ENCODE results near the gene KMT2E. TPM values are rescaled to one million over a fixed set of nuclear protein-coding genes. Genes with fewer than 3 reads are reported as not detected.
"Not testable (repeated sequence)": the region's sequence is repeated elsewhere in the genome, so short reads cannot be mapped to it uniquely, and the experiment has no call there.

Gene KMT2E
- total RNA-seq, 1 donor from 2014 or later, result 107 TPM

DNA sequence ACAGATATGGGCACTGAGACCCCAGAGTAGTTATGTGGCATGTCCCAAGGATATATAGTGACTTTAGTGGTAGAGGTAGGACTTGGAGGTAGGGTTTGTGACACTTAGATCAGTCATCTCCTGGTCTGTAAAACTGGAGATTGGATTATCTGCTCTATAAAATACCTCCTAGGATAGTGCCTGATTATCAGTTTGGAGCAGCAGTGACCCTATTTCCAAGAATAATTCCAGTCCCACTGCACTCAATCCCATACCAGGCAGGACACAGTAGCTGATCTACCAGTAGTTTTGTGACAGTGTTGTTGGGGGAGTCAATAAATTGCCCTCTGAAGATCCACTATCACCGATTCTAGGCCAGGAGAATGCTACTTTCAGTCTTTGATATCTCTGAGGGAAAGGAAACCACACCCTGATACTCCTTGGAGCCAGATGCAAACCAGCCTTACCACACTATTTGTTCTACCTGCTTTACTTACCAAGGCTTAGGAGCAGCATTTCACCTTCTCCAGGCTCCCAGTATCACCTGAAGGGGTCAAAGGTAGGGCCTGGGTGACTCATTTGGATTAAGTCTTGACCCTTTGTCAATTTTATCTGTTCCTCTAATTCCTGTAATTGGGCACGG is 30.6 kb downstream of the KMT2E start:
- no peak for DNase-seq (ENCODE audit: low spot score, unreplicated experiment)
- H3K36me3 Mint-ChIP-seq (ENCODE audit: insufficient read depth), result peaks cover 24% of the 10 kb centered on the region
- H3K4me3 Mint-ChIP-seq (ENCODE audit: low read depth), result no peak overlapping the region
- TF ChIP-seq, protein P1, sequence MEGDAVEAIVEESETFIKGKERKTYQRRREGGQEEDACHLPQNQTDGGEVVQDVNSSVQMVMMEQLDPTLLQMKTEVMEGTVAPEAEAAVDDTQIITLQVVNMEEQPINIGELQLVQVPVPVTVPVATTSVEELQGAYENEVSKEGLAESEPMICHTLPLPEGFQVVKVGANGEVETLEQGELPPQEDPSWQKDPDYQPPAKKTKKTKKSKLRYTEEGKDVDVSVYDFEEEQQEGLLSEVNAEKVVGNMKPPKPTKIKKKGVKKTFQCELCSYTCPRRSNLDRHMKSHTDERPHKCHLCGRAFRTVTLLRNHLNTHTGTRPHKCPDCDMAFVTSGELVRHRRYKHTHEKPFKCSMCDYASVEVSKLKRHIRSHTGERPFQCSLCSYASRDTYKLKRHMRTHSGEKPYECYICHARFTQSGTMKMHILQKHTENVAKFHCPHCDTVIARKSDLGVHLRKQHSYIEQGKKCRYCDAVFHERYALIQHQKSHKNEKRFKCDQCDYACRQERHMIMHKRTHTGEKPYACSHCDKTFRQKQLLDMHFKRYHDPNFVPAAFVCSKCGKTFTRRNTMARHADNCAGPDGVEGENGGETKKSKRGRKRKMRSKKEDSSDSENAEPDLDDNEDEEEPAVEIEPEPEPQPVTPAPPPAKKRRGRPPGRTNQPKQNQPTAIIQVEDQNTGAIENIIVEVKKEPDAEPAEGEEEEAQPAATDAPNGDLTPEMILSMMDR (IDR thresholded peaks at IDR 0.05; ENCODE audit: unreplicated experiment), result no peak
- H3K27me3 Mint-ChIP-seq, result no peaks in the 10 kb centered on the region
- no peaks in the 10 kb centered on the region for H3K9me3 Mint-ChIP-seq (ENCODE audit: low read depth)
- H3K27ac Mint-ChIP-seq, result peak overlapping the region; percentile 30
- H3K4me1 Mint-ChIP-seq (ENCODE audit: low read depth), result peaks cover 19% of the 10 kb centered on the region

DNA sequence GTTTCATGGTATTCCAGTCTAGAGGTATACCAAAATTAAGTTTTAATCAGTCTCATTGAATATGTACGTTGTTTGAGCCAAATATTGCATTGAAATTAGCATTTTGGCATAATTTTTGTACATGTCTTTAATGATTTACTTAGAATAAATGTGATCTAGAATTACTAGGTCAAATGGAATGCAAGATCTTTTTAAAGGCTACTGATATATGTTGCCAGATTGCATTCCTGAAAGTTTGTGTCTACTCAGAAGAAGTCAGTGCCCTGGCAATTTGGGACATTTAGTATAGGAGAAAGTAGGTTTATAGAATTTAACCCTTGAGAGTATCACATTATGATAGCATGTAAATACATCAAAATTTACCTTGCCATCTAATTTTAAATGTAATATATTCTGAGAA is 32.4 kb downstream of the KMT2E start:
- H3K9me3 Mint-ChIP-seq (ENCODE audit: low read depth), result no peaks in the 10 kb centered on the region
- H3K36me3 Mint-ChIP-seq (ENCODE audit: insufficient read depth), result peaks cover 27% of the 10 kb centered on the region
- peaks cover 17% of the 10 kb centered on the region for H3K4me1 Mint-ChIP-seq (ENCODE audit: low read depth)
- H3K27me3 Mint-ChIP-seq, result no peaks in the 10 kb centered on the region
- peak overlapping the region; percentile 53 for H3K27ac Mint-ChIP-seq
- H3K4me3 Mint-ChIP-seq (ENCODE audit: low read depth), result no peak overlapping the region
- DNase-seq (ENCODE audit: low spot score, unreplicated experiment), result no peak
- TF ChIP-seq, protein P1 (IDR thresholded peaks at IDR 0.05; ENCODE audit: unreplicated experiment), result no peak

DNA sequence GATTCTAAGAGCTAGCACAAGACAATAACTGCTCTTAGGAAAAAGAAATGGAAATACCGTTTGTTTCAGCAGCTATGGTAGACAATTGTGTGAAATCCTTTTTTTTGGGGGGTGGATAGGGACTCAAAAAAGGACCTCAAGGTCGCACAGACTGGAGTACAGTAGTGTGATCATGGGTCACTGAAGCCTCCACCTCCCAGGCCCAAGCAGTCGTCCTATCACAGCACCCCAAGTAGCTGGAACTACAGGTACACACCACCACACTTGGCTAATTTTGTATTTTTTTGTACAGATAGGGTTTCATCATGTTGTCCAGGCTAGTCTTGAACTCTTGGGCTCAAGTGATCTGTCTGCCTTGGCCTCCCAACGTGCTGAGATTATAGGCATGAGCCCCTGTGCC is 33.9 kb downstream of the KMT2E start:
- H3K4me1 Mint-ChIP-seq (ENCODE audit: low read depth), result peaks cover 17% of the 10 kb centered on the region
- H3K27me3 Mint-ChIP-seq, result no peaks in the 10 kb centered on the region
- peaks cover 28% of the 10 kb centered on the region for H3K36me3 Mint-ChIP-seq (ENCODE audit: insufficient read depth)
- no peaks in the 10 kb centered on the region for H3K9me3 Mint-ChIP-seq (ENCODE audit: low read depth)
- peak overlapping the region; percentile 45 for H3K27ac Mint-ChIP-seq
- H3K4me3 Mint-ChIP-seq (ENCODE audit: low read depth), result no peak overlapping the region
- DNase-seq (ENCODE audit: low spot score, unreplicated experiment), result no peak
- TF ChIP-seq, protein P1 (IDR thresholded peaks at IDR 0.05; ENCODE audit: unreplicated experiment), result no peak

DNA sequence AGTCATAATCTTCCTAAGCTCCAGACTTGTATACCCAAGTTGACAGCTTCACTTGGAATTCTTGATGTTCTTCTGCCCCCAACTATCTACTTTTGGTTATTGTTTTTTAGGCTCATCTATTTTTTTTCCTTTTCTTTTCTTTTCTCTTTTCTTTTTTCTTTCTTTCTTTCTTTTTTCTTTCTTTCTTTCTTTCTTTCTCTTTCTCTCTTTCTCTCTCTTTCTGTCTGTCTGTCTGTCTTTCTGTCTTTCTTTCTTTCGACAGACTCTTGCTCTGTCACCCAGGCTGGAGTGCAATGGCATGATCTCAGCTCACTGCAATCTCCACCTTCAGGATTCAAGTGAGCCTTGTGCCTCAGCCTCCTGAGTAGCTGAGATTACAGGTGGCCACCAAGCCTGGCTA is 36.5 kb downstream of the KMT2E start:
- peak overlapping the region; percentile 13 for H3K27ac Mint-ChIP-seq

DNA sequence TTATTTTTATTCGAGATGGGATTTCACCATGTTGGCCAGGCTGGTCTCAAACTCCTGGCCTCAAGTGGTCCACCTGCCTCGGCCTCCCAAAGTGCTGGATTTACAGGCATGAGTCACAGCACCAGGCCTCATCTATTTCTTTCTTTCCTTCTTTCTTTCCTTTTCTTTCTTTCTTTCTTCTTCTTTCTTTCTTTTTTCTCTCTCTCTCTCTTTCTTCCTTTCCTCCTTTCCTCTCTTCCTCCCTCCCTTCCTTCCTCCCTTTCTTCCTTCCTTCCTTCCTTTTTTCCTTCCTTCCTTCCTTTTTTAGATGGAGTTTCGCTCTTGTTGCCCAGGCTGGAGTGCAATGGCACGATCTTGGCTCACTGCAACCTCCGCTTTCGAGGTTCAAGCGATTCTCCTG is 36.9 kb downstream of the KMT2E start:
- not testable (repeated sequence) for DNase-seq (ENCODE audit: low spot score, unreplicated experiment)

More for the DNA sequence above, 36.5 kb downstream of the KMT2E start:
- Mint-ChIP-seq H3K27me3 (no peaks in the 10 kb centered on the region), H3K4me1 (ENCODE audit: low read depth) (peaks cover 19% of the 10 kb centered on the region), H3K9me3 (ENCODE audit: low read depth) (no peaks in the 10 kb centered on the region), H3K4me3 (ENCODE audit: low read depth) (no peak overlapping the region), H3K36me3 (ENCODE audit: insufficient read depth) (peaks cover 25% of the 10 kb centered on the region)
- no peak for DNase-seq (ENCODE audit: low spot score, unreplicated experiment)
- TF ChIP-seq, protein P1 (IDR thresholded peaks at IDR 0.05; ENCODE audit: unreplicated experiment), result no peak

DNA sequence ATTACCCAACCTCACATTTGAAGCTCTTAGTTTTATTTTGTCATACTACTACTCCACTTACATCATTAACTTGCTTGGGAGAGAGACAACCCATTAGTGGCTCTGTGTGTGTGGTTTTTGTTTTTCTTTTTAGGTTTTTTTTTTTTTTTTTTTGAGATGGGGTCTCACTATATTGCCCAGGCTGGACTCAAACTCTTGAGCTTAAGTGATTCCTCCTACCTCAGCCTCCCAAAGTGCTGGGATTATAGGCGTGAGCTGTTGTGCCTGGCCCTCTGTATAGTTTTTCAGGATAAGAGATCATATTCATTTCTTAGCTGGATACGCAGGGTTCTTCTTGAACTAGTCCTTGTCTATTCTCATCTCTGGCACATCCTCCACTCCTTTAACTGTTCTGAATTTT is 41.1 kb downstream of the KMT2E start:
- no peaks in the 10 kb centered on the region for H3K9me3 Mint-ChIP-seq (ENCODE audit: low read depth)
- H3K27ac Mint-ChIP-seq, result no peak overlapping the region
- H3K27me3 Mint-ChIP-seq, result no peaks in the 10 kb centered on the region
- H3K36me3 Mint-ChIP-seq (ENCODE audit: insufficient read depth), result peaks cover 14% of the 10 kb centered on the region
- TF ChIP-seq, protein P1 (IDR thresholded peaks at IDR 0.05; ENCODE audit: unreplicated experiment), result no peak
- DNase-seq (ENCODE audit: low spot score, unreplicated experiment), result no peak
- peaks cover 16% of the 10 kb centered on the region for H3K4me1 Mint-ChIP-seq (ENCODE audit: low read depth)
- no peak overlapping the region for H3K4me3 Mint-ChIP-seq (ENCODE audit: low read depth)

More for the DNA sequence above, 36.9 kb downstream of the KMT2E start:
- H3K27me3 Mint-ChIP-seq; H3K4me3 Mint-ChIP-seq (ENCODE audit: low read depth); H3K9me3 Mint-ChIP-seq (ENCODE audit: low read depth): not testable (repeated sequence)
- Mint-ChIP-seq H3K27ac (peak overlapping the region; percentile 81), H3K36me3 (ENCODE audit: insufficient read depth) (peaks cover 23% of the 10 kb centered on the region), H3K4me1 (ENCODE audit: low read depth) (peaks cover 21% of the 10 kb centered on the region)
